Activated naive CD4-positive, alpha-beta T cell treated with anti-CD3 and anti-CD28 coated beads, Interleukin-2, amount 10 ng/mL, durations not matched to agents 7 days and 5 days (primary cell): Measurements from ENCODE around the gene KRT7.

ENCODE experiments used
- CTCF ChIA-PET: fragments of 350-600 bp; sonication (Branson Sonifier 250); formaldehyde crosslinking; loops from one replicate; lab custom pipeline; 2021; ENCODE audit warnings: antibody characterized with exemption; lab: Charles Lee
- DNase-seq: peaks from one replicate; pipeline ENCODE4 v3.0.0-alpha.2; 2020
- H3K27ac Mint-ChIP-seq: one replicate; pipeline ENCODE4 v1.8.0; 2021; ENCODE audit warnings: mild to moderate bottlenecking, moderate library complexity, mixed read lengths
- H3K27me3 Mint-ChIP-seq: one replicate; pipeline ENCODE4 v1.8.0; 2021; ENCODE audit warnings: mild to moderate bottlenecking, mixed read lengths
- H3K36me3 Mint-ChIP-seq: one replicate; pipeline ENCODE4 v1.8.0; 2021; ENCODE audit warnings: mixed read lengths
- H3K4me1 Mint-ChIP-seq: one replicate; pipeline ENCODE4 v1.8.0; 2021; ENCODE audit warnings: mixed read lengths
- H3K4me3 Mint-ChIP-seq: one replicate; pipeline ENCODE4 v1.8.0; 2021; ENCODE audit warnings: mild to moderate bottlenecking, moderate library complexity, mixed read lengths
- H3K9me3 Mint-ChIP-seq: one replicate; pipeline ENCODE4 v1.8.0; 2021; ENCODE audit warnings: mixed read lengths

KRT7 gene

GRCh38 chr12:52204095-52204930 lies 28.7 kb upstream of the KRT7 start:
- Mint-ChIP-seq H3K4me3 (no peak overlapping the region), H3K27ac (no peak overlapping the region), H3K36me3 (no peaks in the 10 kb centered on the region), H3K9me3 (no peaks in the 10 kb centered on the region), H3K4me1 (no peaks in the 10 kb centered on the region), H3K27me3 (peaks cover 74% of the 10 kb centered on the region)
- CTCF ChIA-PET, result interaction anchor here (0.7 kb wide), 1 partner anchor 191 kb away, joined by 3 read pairs; no protein-coding TSS in a partner anchor
- DNase-seq, result no peak

DNA sequence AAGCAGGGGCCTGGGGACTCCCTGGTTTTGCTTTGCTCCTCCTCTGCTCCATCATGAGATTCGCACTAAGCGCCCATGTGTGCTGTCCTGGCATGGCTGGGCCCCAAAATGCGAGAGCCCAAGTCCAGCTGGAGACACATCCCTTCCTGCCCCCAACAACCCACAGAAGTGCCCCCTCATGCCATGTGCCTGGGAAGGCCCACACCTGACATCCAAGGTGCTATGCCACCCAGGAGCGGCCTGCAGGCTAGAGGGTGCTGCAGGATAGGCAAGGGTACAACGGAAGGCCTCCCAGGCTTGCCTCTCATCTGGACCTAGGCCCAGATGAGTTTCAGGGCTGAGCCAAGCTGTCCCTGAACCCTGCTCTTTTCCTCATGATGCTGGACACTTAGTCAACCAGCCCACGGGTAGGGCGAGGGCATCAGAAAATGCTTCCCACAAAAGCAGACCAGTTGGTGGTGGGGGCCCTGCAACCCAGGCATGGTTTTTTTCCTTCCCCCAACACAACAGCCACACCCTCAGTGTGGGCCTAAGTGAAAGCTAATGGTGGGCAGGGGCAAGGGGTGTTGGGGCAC lies 28.0 kb upstream of the KRT7 start:
- CTCF ChIA-PET, result no interaction called here

DNA sequence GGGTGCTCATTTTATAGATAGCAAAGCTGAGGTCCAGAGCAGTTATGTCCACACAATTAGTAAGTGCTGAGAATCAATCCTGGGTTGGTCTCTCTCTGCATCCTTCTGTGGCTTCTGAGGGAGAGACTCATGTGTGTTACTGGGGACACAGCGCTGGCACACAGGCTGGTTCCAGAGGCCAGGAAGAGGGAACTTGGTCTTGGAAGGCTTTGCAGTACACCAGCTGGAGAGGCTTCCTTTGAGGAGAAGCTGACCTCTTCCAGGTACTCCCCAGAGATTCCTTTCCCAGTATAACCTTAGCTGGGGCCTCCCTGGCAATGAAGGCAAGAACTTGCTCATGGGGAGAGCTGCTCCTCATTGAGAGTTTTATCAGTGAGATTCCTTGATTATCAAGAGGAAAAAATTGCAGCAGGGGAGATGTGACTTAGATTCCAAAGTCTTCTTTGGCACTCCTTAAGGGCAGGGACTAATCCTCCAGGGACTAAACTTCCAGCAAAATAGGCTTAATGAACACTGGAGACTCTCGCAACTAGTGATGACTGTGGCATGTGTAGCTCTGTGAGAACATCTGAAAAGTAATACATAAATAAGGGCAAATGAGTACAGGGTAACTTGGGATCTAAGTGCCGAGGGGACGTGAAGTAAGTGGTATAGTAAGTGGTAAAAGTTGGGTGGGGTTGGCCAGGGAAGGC lies 27.3 kb upstream of the KRT7 start:
- no peaks in the 10 kb centered on the region for H3K4me1 Mint-ChIP-seq
- no peaks in the 10 kb centered on the region for H3K9me3 Mint-ChIP-seq
- DNase-seq, result no peak
- no peak overlapping the region for H3K4me3 Mint-ChIP-seq
- peaks cover 75% of the 10 kb centered on the region for H3K27me3 Mint-ChIP-seq
- no peak overlapping the region for H3K27ac Mint-ChIP-seq
- CTCF ChIA-PET, result interaction anchor here (0.7 to 1.1 kb wide), 2 partner anchors 19 to 73 kb away, joined by 3 to 5 read pairs; no protein-coding TSS in a partner anchor
- no peaks in the 10 kb centered on the region for H3K36me3 Mint-ChIP-seq

More for the DNA sequence above, 28.0 kb upstream of the KRT7 start:
- Mint-ChIP-seq H3K36me3 (no peaks in the 10 kb centered on the region), H3K4me3 (no peak overlapping the region), H3K9me3 (no peaks in the 10 kb centered on the region), H3K27ac (no peak overlapping the region), H3K4me1 (no peaks in the 10 kb centered on the region), H3K27me3 (peaks cover 79% of the 10 kb centered on the region)
- DNase-seq, result no peak

DNA sequence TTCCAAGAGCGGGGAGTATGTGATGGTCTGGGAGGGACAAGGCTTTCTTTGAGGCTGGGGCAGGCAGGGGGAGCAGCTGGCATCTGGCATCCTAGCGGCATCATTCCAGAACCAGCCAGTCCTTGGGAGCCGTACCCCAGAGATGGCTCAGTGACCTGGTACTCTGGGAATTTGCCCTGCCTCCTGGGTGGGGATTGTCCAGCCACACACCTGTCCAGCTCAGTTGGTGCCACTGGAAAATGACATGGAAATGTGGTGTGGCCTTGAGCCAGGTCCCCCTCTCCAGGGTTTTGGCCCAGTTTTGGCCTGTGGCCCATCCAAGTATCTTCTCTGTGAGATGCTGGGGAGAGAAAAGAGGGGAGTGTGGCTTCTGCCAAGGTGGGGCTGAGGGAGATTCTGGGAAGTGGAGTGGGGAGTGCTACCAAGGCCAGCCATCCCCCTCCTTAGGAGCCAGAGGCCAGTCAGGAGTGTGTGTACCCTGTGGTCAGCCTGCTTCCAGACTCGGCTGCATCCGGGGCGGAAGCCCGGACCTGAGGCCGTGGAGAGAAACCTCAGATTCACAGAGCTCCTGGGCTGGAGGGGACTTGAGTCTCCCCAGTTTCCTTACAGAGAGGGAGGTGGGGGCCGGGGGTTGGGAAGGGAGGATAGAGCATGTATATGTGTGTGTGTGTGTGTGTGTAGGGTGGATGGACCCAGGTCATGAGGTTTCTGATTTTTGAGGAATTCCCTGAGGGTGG lies 26.6 kb upstream of the KRT7 start:
- H3K36me3 Mint-ChIP-seq, result no peaks in the 10 kb centered on the region
- H3K27ac Mint-ChIP-seq, result no peak overlapping the region
- H3K4me3 Mint-ChIP-seq, result no peak overlapping the region
- CTCF ChIA-PET, result interaction anchor here (0.7 to 1.1 kb wide), 2 partner anchors 19 to 72 kb away, joined by 3 to 5 read pairs; no protein-coding TSS in a partner anchor
- no peak for DNase-seq
- no peaks in the 10 kb centered on the region for H3K9me3 Mint-ChIP-seq
- peaks cover 75% of the 10 kb centered on the region for H3K27me3 Mint-ChIP-seq
- H3K4me1 Mint-ChIP-seq, result no peaks in the 10 kb centered on the region

GRCh38 chr12:52207106-52207505 lies 25.9 kb upstream of the KRT7 start:
- Mint-ChIP-seq H3K9me3 (no peaks in the 10 kb centered on the region), H3K27me3 (peaks cover 75% of the 10 kb centered on the region), H3K4me1 (no peaks in the 10 kb centered on the region), H3K36me3 (no peaks in the 10 kb centered on the region), H3K27ac (no peak overlapping the region), H3K4me3 (no peak overlapping the region)
- no peak for DNase-seq
- CTCF ChIA-PET, result interaction anchor here (1.1 kb wide), 1 partner anchor 68 kb away, joined by 3 read pairs; the partner anchor contains the start of gene KRT86

DNA sequence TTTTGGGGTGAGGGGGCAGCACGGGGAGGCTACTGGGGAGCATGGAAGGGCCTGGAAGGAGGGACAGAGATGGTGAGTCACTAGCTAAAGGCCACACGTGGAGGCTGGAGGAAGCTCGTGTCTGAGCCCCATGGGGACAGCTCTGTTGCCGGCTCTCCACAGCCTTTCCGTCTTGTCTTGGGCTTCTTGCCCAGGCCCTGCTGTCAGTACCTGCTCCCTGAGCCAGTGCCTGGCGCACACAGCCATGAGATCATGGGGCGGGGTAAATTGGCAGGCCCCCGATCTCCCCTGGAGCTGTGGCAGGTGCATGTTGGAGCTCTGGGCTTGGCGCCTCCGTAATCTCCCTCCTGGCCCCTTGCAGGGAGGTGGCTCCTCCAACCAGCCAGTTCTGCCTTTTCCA lies 25.1 kb upstream of the KRT7 start:
- CTCF ChIA-PET, result interaction anchor here (1.1 kb wide), 1 partner anchor 67 kb away, joined by 3 read pairs; the partner anchor contains the start of gene KRT86
- Mint-ChIP-seq H3K4me3 (no peak overlapping the region), H3K36me3 (no peaks in the 10 kb centered on the region), H3K9me3 (no peaks in the 10 kb centered on the region), H3K27me3 (peaks cover 75% of the 10 kb centered on the region), H3K4me1 (no peaks in the 10 kb centered on the region), H3K27ac (no peak overlapping the region)
- no peak for DNase-seq

- CTCF ChIA-PET, result interaction anchor here (0.9 to 4.3 kb wide), 2 partner anchors 12 to 51 kb away, joined by 3 to 23 read pairs; no protein-coding TSS in a partner anchor
- H3K9me3 Mint-ChIP-seq, result no peaks in the 10 kb centered on the region
- H3K36me3 Mint-ChIP-seq, result no peaks in the 10 kb centered on the region
- H3K27ac Mint-ChIP-seq, result no peak overlapping the region
- no peak overlapping the region for H3K4me3 Mint-ChIP-seq
- no peaks in the 10 kb centered on the region for H3K4me1 Mint-ChIP-seq
- DNase-seq, result no peak
- H3K27me3 Mint-ChIP-seq, result peaks cover 75% of the 10 kb centered on the region
Observed at GRCh38 chr12:52208424-52209165, 24.4 kb upstream of the KRT7 start.

DNA sequence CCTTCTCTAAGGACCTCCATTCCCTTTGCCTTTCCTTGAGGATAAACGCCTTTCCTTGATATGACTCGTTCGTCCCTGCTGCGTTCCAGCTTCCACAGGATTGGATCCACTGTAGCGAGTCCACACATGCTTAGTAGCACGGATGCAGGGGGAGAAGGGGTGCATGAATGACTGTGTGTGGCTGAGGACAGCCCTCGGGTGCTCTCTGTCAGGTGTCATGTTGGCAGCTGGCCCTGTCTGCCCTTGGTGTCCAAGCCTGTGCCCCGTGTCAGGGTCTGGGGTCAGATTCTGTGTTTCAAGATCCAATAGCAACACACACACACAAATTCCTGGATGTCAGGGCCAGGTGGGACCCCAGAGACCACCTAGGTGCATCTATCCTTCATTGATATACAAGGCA lies 23.7 kb upstream of the KRT7 start:
- Mint-ChIP-seq H3K36me3 (no peaks in the 10 kb centered on the region), H3K4me3 (no peak overlapping the region), H3K27ac (no peak overlapping the region), H3K27me3 (peaks cover 76% of the 10 kb centered on the region), H3K4me1 (no peaks in the 10 kb centered on the region), H3K9me3 (no peaks in the 10 kb centered on the region)
- CTCF ChIA-PET, result interaction anchor here (0.9 to 4.3 kb wide), 2 partner anchors 12 to 52 kb away, joined by 3 to 23 read pairs; no protein-coding TSS in a partner anchor
- DNase-seq, result no peak

DNA sequence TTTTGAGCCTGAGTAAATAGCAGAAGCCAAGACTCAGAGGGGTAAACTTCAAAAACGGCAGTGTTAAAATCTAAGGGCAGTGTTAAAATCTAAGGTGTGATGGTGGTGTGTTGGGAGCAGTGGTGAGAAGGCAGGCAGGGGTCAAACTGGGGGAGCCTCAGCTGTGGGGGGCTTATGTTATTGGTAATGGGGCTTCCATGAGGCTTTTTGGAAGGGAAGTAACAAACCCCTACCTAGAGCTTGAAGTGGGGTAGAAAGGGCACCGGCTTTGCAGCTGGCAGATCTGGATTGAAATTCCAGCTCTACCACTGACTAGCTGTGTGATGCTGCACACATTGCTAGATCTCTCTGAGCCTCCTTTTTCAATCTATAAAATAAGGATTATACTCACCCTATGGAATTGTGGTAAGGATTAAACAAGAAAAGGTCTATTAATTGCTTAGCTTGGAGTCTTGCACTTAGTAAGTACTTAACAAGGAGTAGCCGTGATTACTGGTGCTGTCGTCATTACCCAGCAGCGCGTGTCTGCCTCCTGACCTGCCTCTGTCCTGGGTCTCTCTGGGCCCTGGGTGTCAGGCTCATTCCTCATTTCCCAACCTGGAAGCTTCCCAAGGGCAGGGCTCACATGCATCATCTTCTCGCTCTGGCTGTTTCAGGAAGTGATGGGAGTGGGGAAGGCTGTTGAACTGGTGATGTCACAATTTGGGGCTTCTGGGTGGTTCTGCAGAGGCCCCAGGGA lies 22.7 kb upstream of the KRT7 start:
- no peak for DNase-seq
- no peaks in the 10 kb centered on the region for H3K9me3 Mint-ChIP-seq
- no peaks in the 10 kb centered on the region for H3K36me3 Mint-ChIP-seq
- H3K27me3 Mint-ChIP-seq, result peaks cover 80% of the 10 kb centered on the region
- no peaks in the 10 kb centered on the region for H3K4me1 Mint-ChIP-seq
- H3K27ac Mint-ChIP-seq, result no peak overlapping the region
- no peak overlapping the region for H3K4me3 Mint-ChIP-seq
- CTCF ChIA-PET, result interaction anchor here (2.6 to 4.3 kb wide), 2 partner anchors 11 to 53 kb away, joined by 8 to 23 read pairs; no protein-coding TSS in a partner anchor

DNA sequence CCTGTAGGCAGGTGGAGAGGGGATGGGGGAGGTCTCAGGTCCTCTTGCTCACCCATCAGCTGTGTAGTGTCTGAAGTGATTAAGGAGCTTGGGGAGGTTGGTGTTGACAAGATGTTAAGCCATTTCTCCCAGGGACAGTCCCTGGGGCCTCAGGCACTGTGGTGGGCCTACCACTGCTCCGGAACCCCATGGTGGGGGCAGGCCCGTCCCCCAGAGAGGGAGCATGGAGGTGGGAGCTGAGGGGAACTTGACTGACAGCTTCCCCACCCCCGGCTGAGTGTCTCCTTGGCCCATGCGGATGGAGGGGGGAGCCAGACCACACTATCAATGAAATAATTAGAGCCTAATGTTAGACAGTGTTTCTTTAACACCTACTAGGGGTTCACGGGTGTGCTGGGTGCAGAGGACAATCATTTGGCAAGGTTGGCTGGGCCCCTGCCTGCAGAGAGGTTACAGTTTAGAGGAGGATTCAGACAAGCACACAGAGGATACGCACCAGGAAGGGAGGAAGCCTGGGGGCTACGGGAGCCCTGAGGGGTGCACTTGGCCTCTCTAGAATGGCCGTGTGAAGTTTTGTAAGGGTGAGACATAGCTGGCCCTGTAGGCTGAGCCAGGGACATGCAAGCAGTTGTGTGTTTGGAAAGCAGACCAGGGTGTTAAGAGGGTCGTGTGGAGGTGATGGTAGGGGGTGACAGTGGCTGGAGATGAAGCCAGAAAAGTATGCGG lies 22.0 kb upstream of the KRT7 start:
- no peaks in the 10 kb centered on the region for H3K9me3 Mint-ChIP-seq
- no peak overlapping the region for H3K27ac Mint-ChIP-seq
- CTCF ChIA-PET, result interaction anchor here (2.6 to 4.3 kb wide), 2 partner anchors 10 to 54 kb away, joined by 8 to 23 read pairs; no protein-coding TSS in a partner anchor
- H3K4me1 Mint-ChIP-seq, result no peaks in the 10 kb centered on the region
- H3K27me3 Mint-ChIP-seq, result peaks cover 88% of the 10 kb centered on the region
- no peak for DNase-seq
- no peak overlapping the region for H3K4me3 Mint-ChIP-seq
- no peaks in the 10 kb centered on the region for H3K36me3 Mint-ChIP-seq

DNA sequence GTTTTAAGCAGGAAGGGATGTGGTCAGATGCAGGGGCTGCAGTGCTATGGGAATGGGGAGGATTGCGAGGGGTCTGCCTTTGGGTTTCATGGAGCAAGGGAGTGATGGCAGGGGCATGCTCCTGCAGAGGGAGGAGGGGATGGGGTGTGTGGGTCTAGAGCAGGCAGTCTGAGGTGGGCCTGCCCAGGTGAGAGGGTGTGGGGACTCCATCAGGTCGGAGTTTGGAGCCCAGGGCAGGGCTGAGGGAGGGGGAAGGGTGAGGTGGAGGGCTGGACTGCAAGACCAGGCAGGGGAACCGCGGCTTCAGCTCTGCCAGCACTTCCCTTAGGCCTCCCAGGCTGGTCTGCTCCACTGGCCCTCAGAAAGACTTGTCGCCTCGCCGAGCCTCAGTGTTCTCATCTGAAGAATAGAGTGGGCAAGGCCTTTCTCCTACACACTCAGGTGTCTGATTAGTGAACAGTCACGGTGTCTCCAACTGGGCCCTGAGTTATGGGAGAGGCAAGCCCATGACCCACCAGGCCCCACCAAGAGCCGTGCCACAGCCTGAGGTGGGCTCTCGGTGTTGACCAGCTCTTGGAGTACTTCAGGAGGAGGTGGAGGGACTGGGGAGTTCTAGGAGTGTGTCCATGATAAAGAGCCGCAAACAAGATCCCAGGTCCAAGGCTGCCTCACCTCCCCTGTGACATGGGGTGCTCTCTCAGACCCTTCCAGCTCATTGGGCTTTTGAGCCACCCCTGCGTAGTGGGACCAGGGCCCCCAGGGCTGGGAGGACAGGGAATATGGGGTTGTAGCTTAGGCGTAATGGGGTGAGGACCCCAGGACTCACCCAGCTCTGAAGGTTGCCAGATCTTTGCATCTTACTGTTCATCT lies 21.1 kb upstream of the KRT7 start:
- Mint-ChIP-seq H3K4me3 (no peak overlapping the region), H3K9me3 (no peaks in the 10 kb centered on the region), H3K27me3 (peaks cover 84% of the 10 kb centered on the region), H3K4me1 (no peaks in the 10 kb centered on the region), H3K27ac (no peak overlapping the region), H3K36me3 (no peaks in the 10 kb centered on the region)
- DNase-seq, result no peak
- CTCF ChIA-PET, result interaction anchor here (1.2 to 4.3 kb wide), 6 partner anchors 9 to 150 kb away, joined by 3 to 23 read pairs (median 7); no protein-coding TSS in a partner anchor
